Body of pancreas (tissue), 4 donors: ENCODE data around the gene LAMA2. TPM values are rescaled to one million over a fixed set of nuclear protein-coding genes. Genes with fewer than 3 reads are reported as not detected.

Experiments used
- ATAC-seq: fragments of 150-250 bp; one replicate; pipeline ENCODE4 v1.9.1; 2016
- DNase-seq, 4 donors: peaks; one replicate each; pipeline ENCODE4 v3.0.0-alpha.2; 2019
- H3K27ac ChIP-seq, 4 donors: fragments of 200-600 bp; sonication (generic); 1 replicate in 3 of 4; 2 replicates in 1 of 4; pipeline versions ENCODE4 v1.5.1 to v1.6.1; 2016 to 2019; ENCODE audit warnings: mild to moderate bottlenecking in 1 of 4, mixed read lengths in 1 of 4, moderate library complexity in 1 of 4
- H3K27me3 ChIP-seq, 2 donors: fragments of 200-600 bp; sonication (generic); one replicate each; pipeline ENCODE4 v1.6.0; 2016; ENCODE audit warnings: mild to moderate bottlenecking in 1 of 2
- H3K36me3 ChIP-seq, 2 donors: fragments of 200-600 bp; sonication (generic); replicated peaks in 1 of 2; 2 replicates each; pipeline ENCODE4 v1.5.1; 2016; ENCODE audit warnings: low read depth in 2 of 2; ENCODE audit not compliant: insufficient read depth in 1 of 2
- H3K4me1 ChIP-seq: fragments of 200-600 bp; sonication (generic); one replicate; pipeline ENCODE4 v1.6.0; 2016
- H3K4me3 ChIP-seq, 2 donors: fragments of 200-600 bp; sonication (generic); 1 replicate in 1 of 2; 2 replicates in 1 of 2; pipeline ENCODE4 v1.5.1; 2016 to 2019
- H3K9me3 ChIP-seq, 3 donors: fragments of 200-600 bp; sonication (generic); 1 replicate in 2 of 3; 2 replicates in 1 of 3; pipeline ENCODE4 v1.5.1; 2016
- CTCF ChIP-seq, 7 experiments: fragments of 450-650 bp in 4 of 7; fragments of 200-600 bp in 3 of 7; sonication (generic) in 3 of 7; IDR thresholded peaks; one replicate each; pipeline ENCODE4 v1.5.1; 2016 to 2019; ENCODE audit warnings: antibody characterized with exemption in 7 of 7
- POLR2A ChIP-seq, 3 donors: fragments of 450-650 bp; IDR thresholded peaks; one replicate each; pipeline ENCODE4 v1.6.1; 2016; ENCODE audit warnings: antibody characterized with exemption in 3 of 3, mild to moderate bottlenecking in 2 of 3
- WGBS, 2 donors: methylation state at CpG; one replicate each; pipeline ENCODE4 v1.1.5; 2017; 5-methylcytosine and 5-hydroxymethylcytosine counted together
- intact Hi-C: fragments of 100-400 bp; cut with DNase I; formaldehyde crosslinking; loops from one replicate; pipeline ENCODE4 v1.15.1; 2023
- total RNA-seq, 2 donors: library from RNA; depleted of rRNA; stranded (reverse); fragments of >200 nt; gene quantifications; one replicate each; pipeline ENCODE4 v1.1.0, GENCODE V29; 2016

LAMA2 gene
- total RNA-seq, 2 donors from 2014 or later = 43.3 to 54.7 TPM

GRCh38 chr6:129287231-129288177, 404.6 kb downstream of the LAMA2 start:
- WGBS, 2 donors = 51 to 60% methylated on average over 7 of the region's 7 CpGs
- no peaks in the 10 kb centered on the region for H3K27me3 ChIP-seq
- DNase-seq (no peak), ATAC-seq (no peak)
- no peak overlapping the region for H3K4me3 ChIP-seq
- intact Hi-C loops = no loop called here
- no peaks in the 10 kb centered on the region for H3K4me1 ChIP-seq
- H3K9me3 ChIP-seq = no peaks in the 10 kb centered on the region
- no peak overlapping the region for H3K27ac ChIP-seq
- H3K36me3 ChIP-seq = no peaks in the 10 kb centered on the region
- TF ChIP-seq POLR2A (IDR thresholded peaks at IDR 0.05) (no peak), CTCF (IDR thresholded peaks at IDR 0.05) (no peak)

- DNase-seq (no peak), ATAC-seq (no peak)
- H3K9me3 ChIP-seq = no peaks in the 10 kb centered on the region
- no peaks in the 10 kb centered on the region for H3K4me1 ChIP-seq
- no peak overlapping the region for H3K4me3 ChIP-seq
- WGBS, 2 donors = 88 to 98% methylated on average over 1 of the region's 1 CpG
- TF ChIP-seq POLR2A (IDR thresholded peaks at IDR 0.05) (no peak), CTCF (IDR thresholded peaks at IDR 0.05) (no peak)
- no peaks in the 10 kb centered on the region for H3K27me3 ChIP-seq
- H3K27ac ChIP-seq = no peak overlapping the region
- intact Hi-C loops = no loop called here
- H3K36me3 ChIP-seq = no peaks in the 10 kb centered on the region
Observed at GRCh38 chr6:129289442-129289841, 406.5 kb downstream of the LAMA2 start.

GRCh38 chr6:129292836-129293235, 409.9 kb downstream of the LAMA2 start:
- TF ChIP-seq POLR2A (IDR thresholded peaks at IDR 0.05) = no peak
- no peak for TF ChIP-seq CTCF (IDR thresholded peaks at IDR 0.05)
- Histone ChIP-seq H3K27me3 (no peaks in the 10 kb centered on the region), H3K4me3 (no peak overlapping the region), H3K4me1 (no peaks in the 10 kb centered on the region), H3K9me3 (no peaks in the 10 kb centered on the region), H3K27ac (no peak overlapping the region), H3K36me3 (no peaks in the 10 kb centered on the region)
- DNase-seq = no peak
- ATAC-seq = no peak
- intact Hi-C loops = no loop called here
- 76 to 81% methylated on average over 14 to 15 of the region's 15 CpGs for WGBS, 2 donors

GRCh38 chr6:129297592-129297991, 414.7 kb downstream of the LAMA2 start:
- no peaks in the 10 kb centered on the region for H3K36me3 ChIP-seq
- intact Hi-C loops = no loop called here
- H3K27ac ChIP-seq = no peak overlapping the region
- no peak for ATAC-seq
- no peak overlapping the region for H3K4me3 ChIP-seq
- WGBS, 2 donors = 61 to 62% methylated on average over 5 of the region's 5 CpGs
- no peak for DNase-seq
- H3K27me3 ChIP-seq = no peaks in the 10 kb centered on the region
- H3K9me3 ChIP-seq = no peaks in the 10 kb centered on the region
- H3K4me1 ChIP-seq = no peaks in the 10 kb centered on the region
- TF ChIP-seq CTCF (IDR thresholded peaks at IDR 0.05) = no peak
- no peak for TF ChIP-seq POLR2A (IDR thresholded peaks at IDR 0.05)

GRCh38 chr6:129302671-129303070, 419.7 kb downstream of the LAMA2 start:
- no peak for ATAC-seq
- TF ChIP-seq POLR2A (IDR thresholded peaks at IDR 0.05) (no peak), CTCF (IDR thresholded peaks at IDR 0.05) (no peak)
- no peaks in the 10 kb centered on the region for H3K27me3 ChIP-seq

More at GRCh38 chr6:129302671-129303070, 419.7 kb downstream of the LAMA2 start:
- H3K4me1 ChIP-seq = no peaks in the 10 kb centered on the region
- intact Hi-C loops = no loop called here
- 58 to 70% methylated on average over 2 of the region's 2 CpGs for WGBS, 2 donors
- H3K9me3 ChIP-seq = no peaks in the 10 kb centered on the region
- H3K27ac ChIP-seq = no peak overlapping the region
- DNase-seq = no peak
- H3K4me3 ChIP-seq = no peak overlapping the region
- H3K36me3 ChIP-seq = no peaks in the 10 kb centered on the region
